HG02763 (cell line): Measurements from ENCODE around the gene HTR3E.

ENCODE experiments used
- ATAC-seq: cut with Tn5 transposase; IDR thresholded peaks from one replicate; pipeline ENCODE4 v1.9.1; 2021; ENCODE audit warnings: mild to moderate bottlenecking, moderate library complexity; ENCODE audit not compliant: unreplicated experiment

Gene HTR3E

GRCh38 chr3:184154885-184155643 is 58.2 kb downstream of the HTR3E start, which contains the start of gene DVL3:
TSS of gene DVL3 (plus strand) at chr3:184155377. CDS start at chr3:184155636, 259 bp downstream.
- ATAC-seq = peak; percentile 77

GRCh38 chr3:184155644-184156521 is 59.0 kb downstream of the HTR3E start:
- peak; percentile 16 for ATAC-seq

GRCh38 chr3:184156522-184156955 is 59.7 kb downstream of the HTR3E start:
- ATAC-seq = no peak
